DMS79 (cell line): ENCODE data around the gene MDK.

ENCODE experiments used
- DNase-seq: peaks from one replicate; lab custom pipeline; 2025; lab: John Stamatoyannopoulos, UW

The MDK gene

GRCh38 chr11:46347637-46348311 lies 33.7 kb upstream of the MDK start:
- DNase-seq: no peak

- DNase-seq: no peak
Observed at GRCh38 chr11:46348566-46349401, 32.7 kb upstream of the MDK start.

GRCh38 chr11:46350695-46351094 lies 30.8 kb upstream of the MDK start:
- no peak for DNase-seq

GRCh38 chr11:46351148-46351547 lies 30.3 kb upstream of the MDK start:
- no peak for DNase-seq

- no peak for DNase-seq
Observed at GRCh38 chr11:46351606-46352005, 29.9 kb upstream of the MDK start.

GRCh38 chr11:46352063-46352841 lies 29.2 kb upstream of the MDK start:
- no peak for DNase-seq

- no peak for DNase-seq
Observed at GRCh38 chr11:46353698-46354097, 27.8 kb upstream of the MDK start.

- DNase-seq: no peak
Observed at GRCh38 chr11:46356924-46357482, 24.5 kb upstream of the MDK start.

- peak; percentile 27 for DNase-seq
Observed at GRCh38 chr11:46357483-46357936, 24.0 kb upstream of the MDK start.

GRCh38 chr11:46359953-46360352 lies 21.5 kb upstream of the MDK start:
- no peak for DNase-seq

- DNase-seq: no peak
Observed at GRCh38 chr11:46360878-46361277, 20.6 kb upstream of the MDK start.

- DNase-seq: no peak
Observed at GRCh38 chr11:46361283-46362155, 19.9 kb upstream of the MDK start.

GRCh38 chr11:46362156-46363030 lies 19.1 kb upstream of the MDK start:
- no peak for DNase-seq

- DNase-seq: no peak
Observed at GRCh38 chr11:46363031-46363407, 18.4 kb upstream of the MDK start.

GRCh38 chr11:46363455-46364005 lies 17.9 kb upstream of the MDK start:
- DNase-seq: no peak

GRCh38 chr11:46364056-46364455 lies 17.4 kb upstream of the MDK start:
- no peak for DNase-seq

GRCh38 chr11:46364791-46365190 lies 16.7 kb upstream of the MDK start:
- no peak for DNase-seq

GRCh38 chr11:46366260-46366659 lies 15.2 kb upstream of the MDK start:
- DNase-seq: no peak

- no peak for DNase-seq
Observed at GRCh38 chr11:46366661-46367161, 14.8 kb upstream of the MDK start.
